GM21390 (cell line): ENCODE measurements around the gene DHCR7.

ENCODE experiments used
- ATAC-seq: cut with Tn5 transposase; IDR thresholded peaks from one replicate; pipeline ENCODE4 v1.9.1; 2021; ENCODE audit not compliant: unreplicated experiment

DHCR7 gene

GRCh38 chr11:71387784-71388636 lies 60.2 kb downstream of the DHCR7 start:
- no peak for ATAC-seq

- no peak for ATAC-seq
These were observed 61.0 kb downstream of the DHCR7 start for GRCh38 chr11:71387200-71387599.

DNA sequence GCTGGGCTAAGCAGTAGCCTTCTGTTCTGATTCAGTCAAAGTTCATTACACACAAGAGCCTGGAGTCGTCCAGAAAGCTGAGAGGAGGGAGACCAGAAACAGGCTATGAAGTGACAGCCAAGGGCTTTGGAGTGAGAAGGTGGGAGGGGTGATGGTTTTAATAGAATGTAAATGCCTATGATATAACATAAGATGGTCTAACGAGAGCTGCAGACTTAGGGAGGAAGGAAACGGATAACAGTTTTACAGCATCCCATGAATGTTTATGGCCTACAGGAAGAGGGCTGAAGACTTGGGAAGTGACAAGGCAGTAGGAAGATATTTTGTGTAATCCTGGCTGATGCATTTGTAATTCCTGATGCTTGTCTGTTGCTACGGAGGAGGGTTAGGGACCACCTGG lies 62.0 kb downstream of the DHCR7 start:
- ATAC-seq: no peak

GRCh38 chr11:71385091-71385490 lies 63.1 kb downstream of the DHCR7 start:
- ATAC-seq: no peak

GRCh38 chr11:71384561-71384960 lies 63.6 kb downstream of the DHCR7 start:
- no peak for ATAC-seq
